Stimulated activated naive CD8-positive, alpha-beta T cell treated with anti-CD3 and anti-CD28 coated beads, Interleukin-15, amount 100 ng/mL, for 72 hours (primary cell): ENCODE data around the gene MYO1B.

Source experiments
- ATAC-seq: fragments of 150-1000 bp; cut with Tn5 transposase; 2 replicates; pipeline ENCODE4 v1.10.0; 2021; ENCODE audit warnings: mild to moderate bottlenecking, moderate library complexity
- DNase-seq, 2 donors: peaks; one replicate each; pipeline ENCODE4 v3.0.0; 2021 to 2022
- H3K27ac Mint-ChIP-seq, 2 donors: one replicate each; pipeline ENCODE4 v1.8.0; 2022; ENCODE audit warnings: mild to moderate bottlenecking in 2 of 2, mixed read lengths in 2 of 2, moderate library complexity in 2 of 2
- H3K27me3 Mint-ChIP-seq: one replicate; pipeline ENCODE4 v1.8.0; 2022; ENCODE audit warnings: mixed read lengths
- H3K4me1 Mint-ChIP-seq: one replicate; pipeline ENCODE4 v1.8.0; 2022; ENCODE audit warnings: mild to moderate bottlenecking, mixed read lengths
- H3K4me3 Mint-ChIP-seq, 2 donors: one replicate each; pipeline ENCODE4 v1.8.0; 2022; ENCODE audit warnings: mild to moderate bottlenecking in 2 of 2, mixed read lengths in 2 of 2, moderate library complexity in 1 of 2
- H3K9me3 Mint-ChIP-seq, 2 donors: one replicate each; pipeline ENCODE4 v1.8.0; 2022; ENCODE audit warnings: mixed read lengths in 2 of 2

The MYO1B gene

GRCh38 chr2:191465766-191466420 is 220.7 kb downstream of the MYO1B start:
- no peaks in the 10 kb centered on the region for H3K4me1 Mint-ChIP-seq
- no peak overlapping the region for H3K27ac Mint-ChIP-seq
- DNase-seq, result no peak
- ATAC-seq, result no peak
- no peaks in the 10 kb centered on the region for H3K27me3 Mint-ChIP-seq
- H3K4me3 Mint-ChIP-seq, result no peak overlapping the region
- H3K9me3 Mint-ChIP-seq, result peaks cover 3 to 6% of the 10 kb centered on the region in 2 donors

GRCh38 chr2:191467113-191467512 is 221.9 kb downstream of the MYO1B start:
- no peaks in the 10 kb centered on the region for H3K27me3 Mint-ChIP-seq
- DNase-seq, result no peak
- peak overlapping the region in 1 of 2 donors; percentile 54 for H3K27ac Mint-ChIP-seq
- no peak for ATAC-seq
- no peak overlapping the region for H3K4me3 Mint-ChIP-seq
- no peaks in the 10 kb centered on the region for H3K9me3 Mint-ChIP-seq
- H3K4me1 Mint-ChIP-seq, result no peaks in the 10 kb centered on the region

- no peaks in the 10 kb centered on the region for H3K27me3 Mint-ChIP-seq
- DNase-seq, result no peak
- H3K27ac Mint-ChIP-seq, result no peak overlapping the region
- no peaks in the 10 kb centered on the region for H3K4me1 Mint-ChIP-seq
- no peak for ATAC-seq
- no peaks in the 10 kb centered on the region for H3K9me3 Mint-ChIP-seq
- H3K4me3 Mint-ChIP-seq, result no peak overlapping the region
Measured at GRCh38 chr2:191470306-191470705, 225.1 kb downstream of the MYO1B start.

DNA sequence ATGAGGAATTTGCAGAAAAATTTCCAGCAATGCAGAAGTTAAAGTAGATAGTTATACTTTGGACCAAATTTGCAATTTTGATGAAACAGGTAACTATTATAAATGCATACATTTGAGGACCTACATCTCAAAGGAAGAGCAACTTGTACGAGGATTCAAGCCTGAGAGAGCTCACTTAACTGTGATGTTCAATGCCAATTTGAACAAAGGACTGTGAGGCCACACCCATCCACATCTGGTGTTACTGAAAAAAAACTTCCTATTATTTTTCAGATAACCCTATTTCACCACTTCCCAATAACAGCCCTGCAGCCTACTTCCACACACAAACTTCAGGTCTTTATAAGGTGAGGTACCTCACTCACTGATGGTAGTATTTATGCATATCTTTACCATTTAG is 229.3 kb downstream of the MYO1B start:
- no peak overlapping the region for H3K4me3 Mint-ChIP-seq
- H3K27ac Mint-ChIP-seq, result no peak overlapping the region
- DNase-seq, result no peak
- H3K27me3 Mint-ChIP-seq, result no peaks in the 10 kb centered on the region
- no peak for ATAC-seq
- H3K9me3 Mint-ChIP-seq, result no peaks in the 10 kb centered on the region
- no peaks in the 10 kb centered on the region for H3K4me1 Mint-ChIP-seq
